HepG2 (cell line): ENCODE results near the gene GJD3. TPM values are rescaled to one million over a fixed set of nuclear protein-coding genes. Genes with fewer than 3 reads are reported as not detected.

Experiments used
- ARID4A ChIP-seq: sonication (generic); formaldehyde crosslinking; IDR thresholded peaks from 2 replicates; pipeline ENCODE4 v1.5.0; 2020; ENCODE audit warnings: mild to moderate bottlenecking, missing genetic modification reagents, borderline replicate concordance
- ESRRA ChIP-seq: sonication (generic); formaldehyde crosslinking; IDR thresholded peaks from 2 replicates; pipeline ENCODE4 v1.5.1; 2020; ENCODE audit warnings: mild to moderate bottlenecking, low read depth, missing genetic modification reagents
- ETV5 ChIP-seq: IDR thresholded peaks from 2 replicates; pipeline ENCODE4 v1.6.1; 2018; ENCODE audit warnings: missing biosample characterization, missing genetic modification reagents, inconsistent platforms, borderline replicate concordance
- KDM5B ChIP-seq: sonication (generic); formaldehyde crosslinking; IDR thresholded peaks from 2 replicates; pipeline ENCODE4 v1.4.0; 2020; ENCODE audit warnings: missing genetic modification reagents, mild to moderate bottlenecking, borderline replicate concordance
- MAX ChIP-seq: IDR thresholded peaks from 2 replicates; pipeline ENCODE4 v1.6.1; 2012; ENCODE audit warnings: inconsistent platforms
- NAIF1 ChIP-seq: sonication (generic); formaldehyde crosslinking; IDR thresholded peaks from 2 replicates; pipeline ENCODE4 v1.5.0; 2020; ENCODE audit warnings: mild to moderate bottlenecking, missing genetic modification reagents, borderline replicate concordance
- NR2F2 ChIP-seq: IDR thresholded peaks from 2 replicates; pipeline ENCODE4 v1.6.1; 2012; ENCODE audit warnings: low read depth, inconsistent platforms, borderline replicate concordance
- RARA ChIP-seq: IDR thresholded peaks from 2 replicates; pipeline ENCODE4 v1.6.1; 2016; ENCODE audit warnings: missing genetic modification reagents, missing compliant biosample characterization
- THAP11 ChIP-seq: IDR thresholded peaks from 2 replicates; pipeline ENCODE4 v1.6.1; 2016; ENCODE audit warnings: missing biosample characterization, missing genetic modification reagents
- WIZ ChIP-seq: sonication (generic); formaldehyde crosslinking; IDR thresholded peaks from 2 replicates; pipeline ENCODE4 v1.5.1; 2020; ENCODE audit warnings: mild to moderate bottlenecking, missing genetic modification reagents
- XBP1 ChIP-seq: sonication (generic); formaldehyde crosslinking; IDR thresholded peaks from 2 replicates; pipeline ENCODE4 v1.5.0; 2020; ENCODE audit warnings: missing genetic modification reagents
- ZBTB2 ChIP-seq: sonication (generic); formaldehyde crosslinking; IDR thresholded peaks from 2 replicates; pipeline ENCODE4 v1.8.0; 2022; ENCODE audit warnings: low read depth, missing genetic modification reagents
- ZFP91 ChIP-seq: sonication (generic); formaldehyde crosslinking; IDR thresholded peaks from 2 replicates; pipeline ENCODE4 v1.9.0; 2022; ENCODE audit warnings: missing genetic modification reagents, mild to moderate bottlenecking, borderline replicate concordance
- ZNF367 ChIP-seq: sonication (generic); formaldehyde crosslinking; IDR thresholded peaks from 2 replicates; pipeline ENCODE4 v1.4.0; 2020; ENCODE audit warnings: missing genetic modification reagents, borderline replicate concordance
- ZNF446 ChIP-seq: sonication (generic); formaldehyde crosslinking; IDR thresholded peaks from 2 replicates; pipeline ENCODE4 v1.5.0; 2020; ENCODE audit warnings: mild to moderate bottlenecking, missing genetic modification reagents
- ZNF451 ChIP-seq: sonication (generic); formaldehyde crosslinking; IDR thresholded peaks from 2 replicates; pipeline ENCODE4 v1.5.0; 2020; ENCODE audit warnings: mild to moderate bottlenecking, missing genetic modification reagents
- ZNF501 ChIP-seq: sonication (generic); formaldehyde crosslinking; IDR thresholded peaks from 2 replicates; pipeline ENCODE4 v1.5.1; 2020; ENCODE audit warnings: mild to moderate bottlenecking, moderate library complexity, missing genetic modification reagents
- ZNF660 ChIP-seq: sonication (generic); formaldehyde crosslinking; IDR thresholded peaks from 2 replicates; pipeline ENCODE4 v1.5.1; 2020; ENCODE audit warnings: mild to moderate bottlenecking, low read depth, missing genetic modification reagents, borderline replicate concordance
- ZNF709 ChIP-seq: sonication (generic); formaldehyde crosslinking; IDR thresholded peaks from 2 replicates; pipeline ENCODE4 v1.5.0; 2020; ENCODE audit warnings: mild to moderate bottlenecking, missing genetic modification reagents
- ZNF724P ChIP-seq: sonication (generic); formaldehyde crosslinking; IDR thresholded peaks from 2 replicates; pipeline ENCODE4 v1.8.0; 2022; ENCODE audit warnings: missing genetic modification reagents, borderline replicate concordance
- ZNF788 ChIP-seq: sonication (generic); formaldehyde crosslinking; IDR thresholded peaks from 2 replicates; pipeline ENCODE4 v1.5.0; 2020; ENCODE audit warnings: mild to moderate bottlenecking, missing genetic modification reagents, borderline replicate concordance
- ZSCAN12 ChIP-seq: sonication (generic); formaldehyde crosslinking; IDR thresholded peaks from 2 replicates; pipeline ENCODE4 v1.9.0; 2021; ENCODE audit warnings: mild to moderate bottlenecking, missing genetic modification reagents
- ZZZ3 ChIP-seq: sonication (generic); formaldehyde crosslinking; IDR thresholded peaks from 2 replicates; pipeline ENCODE4 v1.4.0; 2020; ENCODE audit warnings: missing genetic modification reagents, mild to moderate bottlenecking, borderline replicate concordance
- polyA plus RNA-seq, 8 experiments: library from polyadenylated mRNA; depleted of rRNA in 3 of 8; stranded (reverse) in 7 of 8; unstranded in 1 of 8; fragments of >200 nt; fragmentation: Illumina TruSeq in 4 of 8; extraction: Trizol in 4 of 8; gene quantifications; 2 replicates each; pipeline versions ENCODE4 v1.2.1 to v1.2.3, GENCODE V29; 2011 to 2016; ENCODE audit warnings: low read depth in 4 of 8, missing spikeins in 1 of 8, mixed read lengths in 1 of 8; ENCODE audit not compliant: insufficient read depth in 1 of 8
- total RNA-seq, 5 experiments: library from RNA; depleted of rRNA; stranded (reverse); fragments of >200 nt; fragmentation: Illumina TruSeq; extraction: Trizol; gene quantifications; 2 replicates each; pipeline ENCODE4 v1.2.3, GENCODE V29; 2016; ENCODE audit warnings: low read depth in 1 of 5

GJD3 gene
- total and polyA plus RNA-seq, 2 of the 13 experiments (the other 11 are each of a cell fraction or from before 2014, with no cell fraction given), result not detected

GRCh38 chr17:40363111-40363827 lies 1.3 kb downstream of the GJD3 start (continued):
- TF ChIP-seq ZZZ3 (CRISPR knock-in tag) (no peak), NR2F2 (no peak), ZFP91 (no peak), MAX (peak; percentile 79), ZNF709 (CRISPR knock-in tag) (no peak; the same call in 1 of the 2 replicates), THAP11 (CRISPR knock-in tag) (no peak), XBP1 (no peak), ZNF446 (no peak), ETV5 (CRISPR knock-in tag) (no peak), ZNF501 (no peak), ZBTB2 (CRISPR knock-in tag) (no peak; the same call in 1 of the 2 replicates), ZNF660 (CRISPR knock-in tag) (no peak), ZNF724P (CRISPR knock-in tag) (no peak; the same call in 1 of the 2 replicates), ZNF451 (no peak), ZNF788 (CRISPR knock-in tag) (peak; percentile 13), ESRRA (CRISPR knock-in tag) (no peak), ZNF367 (CRISPR knock-in tag) (no peak; the same call in 1 of the 2 replicates), ARID4A (no peak), WIZ (no peak), RARA (no peak), NAIF1 (CRISPR knock-in tag) (no peak), ZSCAN12 (no peak), KDM5B (CRISPR knock-in tag) (0 out of 2 replicates have a peak, but pooled peaks have one; percentile 2)
